HG03196 (cell line): ENCODE data around the gene SHROOM3.

Source experiments
- ATAC-seq: cut with Tn5 transposase; IDR thresholded peaks from one replicate; pipeline ENCODE4 v1.9.1; 2021; ENCODE audit not compliant: unreplicated experiment

Gene SHROOM3

DNA sequence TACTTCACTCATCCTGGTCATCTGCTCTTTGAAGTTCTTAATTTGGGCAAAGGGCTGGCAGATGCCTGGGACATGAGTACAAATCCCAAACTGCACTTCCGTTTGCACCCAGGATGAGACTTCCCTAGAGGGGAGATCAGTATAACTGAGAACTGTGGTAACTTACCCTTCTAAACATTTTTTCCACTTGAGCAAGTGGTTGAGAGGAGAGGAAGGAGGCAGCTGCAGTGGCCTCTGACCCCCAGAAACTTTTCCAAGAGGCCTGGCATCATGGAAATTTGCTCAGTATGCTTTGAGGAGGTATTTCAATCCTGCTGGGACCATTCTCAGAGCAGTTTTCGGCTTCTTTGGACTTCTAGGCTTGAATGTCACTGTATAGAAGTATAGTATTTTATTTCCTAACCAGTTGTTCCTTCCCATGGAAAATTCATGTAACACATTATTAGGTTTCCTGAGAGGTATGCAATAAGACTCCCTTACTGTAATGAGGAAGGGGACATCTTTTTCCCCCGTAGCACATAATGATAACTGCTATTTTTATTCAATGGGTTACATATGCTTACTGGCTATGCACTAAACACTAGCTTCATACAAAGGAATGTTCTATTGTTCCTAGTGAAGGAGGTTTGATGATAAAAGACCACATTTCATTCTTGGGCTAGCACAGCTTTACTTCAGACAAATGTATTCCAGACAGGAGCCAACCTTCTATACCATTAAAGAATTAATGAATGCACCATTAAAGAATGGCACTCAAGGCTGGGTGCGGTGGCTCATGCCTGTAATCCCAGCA, 129.3 kb downstream of the SHROOM3 start:
- no peak for ATAC-seq

DNA sequence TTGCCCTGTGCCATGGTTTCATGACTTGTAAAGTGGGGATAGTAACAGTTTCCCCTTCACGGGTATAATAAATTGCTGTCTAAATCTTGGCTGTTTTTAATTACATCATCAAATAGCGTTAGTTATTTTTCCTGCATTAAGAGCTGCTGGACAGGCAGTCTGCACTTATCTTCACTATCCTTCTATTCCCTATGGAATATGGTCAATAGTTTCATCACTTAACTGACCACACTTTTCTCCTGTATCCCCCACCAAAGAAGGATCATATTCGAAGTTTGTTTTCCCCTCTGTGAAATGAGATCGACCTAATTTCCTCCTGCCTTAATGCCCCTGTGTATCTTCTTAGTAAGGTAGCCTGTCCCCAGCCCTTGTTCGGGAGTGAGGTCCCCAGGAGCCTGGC, 133.2 kb downstream of the SHROOM3 start:
- no peak for ATAC-seq

DNA sequence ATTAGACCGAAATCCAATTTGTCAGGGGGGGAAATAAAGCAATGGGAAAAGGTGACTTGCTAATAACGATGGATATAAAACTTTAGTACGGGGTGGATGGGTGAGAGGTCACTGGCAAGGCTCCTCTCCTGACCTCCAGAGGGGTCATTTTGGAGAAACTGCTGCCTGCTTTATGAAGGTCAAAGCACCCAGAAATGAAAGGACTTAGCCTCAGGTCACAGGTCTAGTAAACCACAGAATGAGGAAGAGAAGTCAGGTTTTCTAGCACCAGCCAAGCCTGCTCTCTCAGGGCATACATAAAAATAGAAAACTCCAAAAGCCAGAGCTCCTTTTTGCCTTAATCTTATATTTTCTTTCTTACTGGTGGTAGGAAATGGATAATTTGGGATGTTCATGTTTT, 134.2 kb downstream of the SHROOM3 start:
- ATAC-seq: no peak

- ATAC-seq: no peak
Observed at GRCh38 chr4:76569706-76570105, 134.7 kb downstream of the SHROOM3 start.

DNA sequence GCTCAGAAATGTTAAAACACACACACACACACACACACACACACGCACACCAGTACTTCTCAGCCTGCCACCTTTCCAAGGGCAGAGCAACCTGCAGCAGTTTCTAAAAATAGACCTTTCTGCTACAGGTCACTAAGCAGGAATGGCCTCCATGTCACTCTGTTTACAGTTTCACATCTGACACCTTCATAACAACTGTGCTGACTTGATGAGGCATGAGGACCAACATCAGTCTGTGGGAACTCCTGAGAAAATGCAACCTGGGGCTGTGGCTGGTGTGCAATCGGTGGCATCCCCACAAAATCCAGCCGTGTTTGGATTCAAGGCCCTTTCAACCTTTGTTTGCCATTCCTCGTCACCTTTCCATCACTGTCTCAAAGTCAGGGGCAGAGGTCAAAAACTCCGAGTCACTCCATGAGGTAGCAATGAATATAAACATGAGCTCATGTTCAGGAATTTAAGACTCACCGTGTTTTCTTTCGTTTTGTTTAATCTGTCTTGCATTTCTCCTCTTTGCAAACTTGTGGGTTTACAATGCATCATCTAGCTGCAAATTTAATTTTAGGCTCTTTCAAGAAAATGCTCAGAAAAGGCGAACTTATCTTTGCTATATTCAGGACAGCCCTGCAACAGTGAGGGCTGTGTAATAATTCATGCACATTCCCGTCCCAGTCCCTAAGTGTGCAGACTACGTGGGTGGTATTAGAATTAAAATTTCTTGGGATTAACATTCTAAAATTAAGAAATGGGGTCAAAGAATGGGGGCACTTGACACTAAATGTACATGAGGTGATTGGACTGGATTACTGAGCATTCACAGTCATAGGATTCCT, 135.3 kb downstream of the SHROOM3 start:
- ATAC-seq: no peak

DNA sequence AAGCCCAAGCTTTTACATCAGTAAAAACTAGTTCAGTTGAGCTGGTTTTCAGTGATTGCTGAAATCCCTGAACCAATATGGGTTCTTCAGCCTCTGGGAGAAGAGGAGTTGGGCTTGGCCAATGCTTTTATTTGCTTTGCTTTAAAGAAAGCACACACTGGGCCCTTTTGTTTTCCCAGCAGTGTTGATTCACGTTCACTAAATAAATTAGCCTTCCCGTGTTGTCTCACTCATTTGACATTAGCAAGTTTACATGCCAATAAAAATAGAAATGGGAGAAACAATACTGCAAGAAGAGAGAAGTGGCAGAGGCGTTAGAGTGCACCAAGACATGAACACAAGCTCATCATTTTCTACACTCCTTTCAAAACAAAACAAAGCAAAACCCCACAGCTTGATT, 136.2 kb downstream of the SHROOM3 start:
- no peak for ATAC-seq

- ATAC-seq: no peak
Observed at GRCh38 chr4:76572224-76572623, 137.2 kb downstream of the SHROOM3 start.

DNA sequence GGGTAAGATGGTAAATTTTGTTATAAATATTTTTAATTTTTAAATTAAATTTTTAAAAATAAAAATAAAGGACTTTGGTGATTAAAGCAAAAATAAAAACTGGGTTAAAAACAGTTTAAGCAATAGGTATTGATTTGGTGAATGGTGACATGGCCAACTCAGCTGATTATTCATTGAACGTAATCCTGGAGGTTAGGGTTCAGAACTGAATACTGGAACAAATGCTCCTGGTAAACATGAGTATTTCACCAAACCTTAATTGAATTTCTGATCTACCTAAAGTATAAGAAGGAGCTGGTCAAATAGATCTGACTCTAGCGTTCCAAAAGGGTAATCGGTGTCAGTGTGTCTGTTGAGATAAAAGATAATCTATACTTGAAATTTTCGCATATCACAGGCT, 141.8 kb downstream of the SHROOM3 start:
- ATAC-seq: no peak

DNA sequence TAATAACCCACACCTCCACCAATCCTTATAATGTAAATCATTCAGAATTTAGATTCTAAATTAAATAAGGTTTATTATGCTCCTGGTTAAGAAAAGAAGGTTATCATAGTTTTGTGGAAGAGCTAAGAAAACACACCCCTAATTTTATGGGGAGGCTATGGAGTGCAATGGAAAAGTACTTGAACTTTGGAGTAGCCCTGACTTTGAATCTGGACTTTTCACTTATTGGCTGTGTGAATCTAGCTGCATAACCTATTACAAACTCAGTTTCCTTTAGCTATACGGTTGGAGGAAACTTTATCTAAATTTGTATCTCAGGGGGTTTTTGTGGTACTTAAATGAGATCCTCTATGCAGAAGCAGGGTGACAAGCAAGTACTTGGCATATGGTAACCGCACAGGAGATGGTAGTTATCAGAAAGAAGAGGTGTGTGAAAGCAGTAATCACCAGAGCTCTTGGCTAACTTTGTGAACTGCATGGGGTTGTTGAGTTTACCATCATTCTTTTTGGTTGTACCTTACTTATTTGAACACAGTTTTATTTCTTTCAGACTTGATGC, 143.1 kb downstream of the SHROOM3 start:
- ATAC-seq: no peak

GRCh38 chr4:76579596-76580375, 144.8 kb downstream of the SHROOM3 start:
- ATAC-seq: no peak

- ATAC-seq: no peak
Observed at GRCh38 chr4:76581077-76581962, 146.3 kb downstream of the SHROOM3 start.

DNA sequence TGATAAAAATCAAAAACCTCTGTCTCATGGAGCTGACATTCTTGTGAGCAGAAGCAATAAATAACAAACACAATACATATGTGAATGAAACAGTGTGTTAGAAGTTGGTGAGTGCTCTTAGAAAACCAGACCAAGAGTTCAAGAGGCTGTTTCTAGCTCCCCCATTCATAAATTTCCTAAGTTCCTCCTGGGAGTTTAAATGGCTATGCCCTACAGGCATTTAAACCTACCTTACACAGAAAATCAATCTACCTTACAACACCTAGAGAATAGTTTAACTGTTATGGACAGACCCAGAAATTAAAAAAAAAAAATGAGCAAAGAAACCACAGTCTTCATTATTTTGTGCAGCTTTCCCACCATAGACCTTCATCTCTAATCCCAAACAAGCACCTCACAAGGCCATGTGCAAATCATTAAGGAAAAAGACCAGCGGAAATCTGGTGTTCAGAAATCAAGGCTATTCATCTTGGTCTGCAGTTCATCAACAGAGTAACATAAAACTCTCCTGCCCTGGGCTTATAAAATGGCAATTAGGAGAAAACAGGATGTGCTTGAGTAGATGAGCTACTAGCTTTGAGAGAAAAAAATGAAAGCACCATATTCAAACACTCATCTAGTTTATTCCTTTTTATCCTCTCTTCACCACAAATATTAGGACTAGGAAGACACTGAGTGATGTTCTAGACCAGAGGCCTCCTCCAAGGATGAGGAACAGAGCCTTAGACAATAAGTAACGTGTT, 147.2 kb downstream of the SHROOM3 start:
- no peak for ATAC-seq

- ATAC-seq: no peak
Observed at GRCh38 chr4:76582817-76583087, 147.7 kb downstream of the SHROOM3 start.

- no peak for ATAC-seq
Observed at GRCh38 chr4:76584241-76585152, 149.5 kb downstream of the SHROOM3 start.

- no peak for ATAC-seq
Observed at GRCh38 chr4:76585272-76585671, 150.2 kb downstream of the SHROOM3 start.

- ATAC-seq: peak; percentile 77
Observed at GRCh38 chr4:76585897-76586360, 150.9 kb downstream of the SHROOM3 start.

GRCh38 chr4:76588274-76588673, 153.2 kb downstream of the SHROOM3 start:
- ATAC-seq: no peak

- no peak for ATAC-seq
Observed at GRCh38 chr4:76589402-76589801, 154.4 kb downstream of the SHROOM3 start.
